Measurements from ENCODE around the gene STMND1.

- TF ChIP-seq CTCF (IDR thresholded peaks at IDR 0.05) (no peak), POLR2A (IDR thresholded peaks at IDR 0.05) (no peak)
These were observed 67.9 kb downstream of the STMND1 start for GRCh38 chr6:17169711-17170110.
